Peyer's patch (tissue), 4 donors: ENCODE data around the gene SLC25A34.

ENCODE experiments used
- CTCF ChIP-seq, 6 experiments: fragments of 450-650 bp in 4 of 6; fragments of 200-600 bp in 2 of 6; sonication (generic) in 1 of 6; IDR thresholded peaks; one replicate each; pipeline ENCODE4 v1.5.1; 2017 to 2019; ENCODE audit warnings: antibody characterized with exemption in 6 of 6, mild to moderate bottlenecking in 3 of 6, moderate library complexity in 1 of 6
- POLR2A ChIP-seq, 2 donors: fragments of 450-650 bp; IDR thresholded peaks; one replicate each; pipeline ENCODE4 v1.5.1; 2017; ENCODE audit warnings: antibody characterized with exemption in 2 of 2, mild to moderate bottlenecking in 2 of 2, moderate library complexity in 2 of 2

DNA sequence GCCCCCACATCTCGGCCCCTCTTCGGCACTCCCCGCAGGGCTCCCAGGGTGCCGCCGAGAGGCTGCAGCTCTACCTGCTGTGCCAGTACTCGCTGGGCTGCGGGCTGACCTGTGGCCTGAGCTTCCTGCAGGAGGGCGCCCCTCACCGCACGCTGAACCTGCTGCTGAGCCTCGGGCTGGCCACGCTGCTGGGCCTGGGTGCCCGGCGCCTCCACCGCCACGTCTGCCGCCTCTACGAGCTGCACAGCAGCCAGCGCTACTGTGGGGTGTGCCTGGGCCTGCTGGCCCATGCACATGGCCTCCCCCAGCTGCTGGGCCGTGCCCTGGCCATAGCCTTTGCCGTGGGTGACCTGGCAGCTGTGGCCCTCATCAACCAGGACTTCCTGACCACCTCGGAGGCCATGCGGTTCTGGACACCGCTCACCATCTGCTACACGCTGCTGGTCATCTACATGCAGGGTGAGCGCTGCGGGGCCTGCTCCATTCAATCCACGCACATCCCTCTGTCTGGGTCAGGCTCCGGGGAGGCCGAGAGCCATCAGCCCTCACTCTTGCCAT lies 8.1 kb downstream of the SLC25A34 start:
- TF ChIP-seq CTCF (IDR thresholded peaks at IDR 0.05) (no peak), POLR2A (IDR thresholded peaks at IDR 0.05) (no peak)
